Stimulated activated CD4-positive, alpha-beta T cell treated with anti-CD3 and anti-CD28 coated beads, Interleukin-1b, Interleukin-23, amount 100 ng/mL, for 24 hours (primary cell): ENCODE results near the gene HES2.
"Not testable (repeated sequence)": the region's sequence is repeated elsewhere in the genome, so short reads cannot be mapped to it uniquely, and the experiment has no call there.

ENCODE experiments used
- DNase-seq, 4 experiments: peaks; one replicate each; pipeline ENCODE4 v3.0.0-alpha.2; 2020; ENCODE audit warnings: low read depth in 4 of 4, low spot score in 1 of 4

HES2 gene

DNA sequence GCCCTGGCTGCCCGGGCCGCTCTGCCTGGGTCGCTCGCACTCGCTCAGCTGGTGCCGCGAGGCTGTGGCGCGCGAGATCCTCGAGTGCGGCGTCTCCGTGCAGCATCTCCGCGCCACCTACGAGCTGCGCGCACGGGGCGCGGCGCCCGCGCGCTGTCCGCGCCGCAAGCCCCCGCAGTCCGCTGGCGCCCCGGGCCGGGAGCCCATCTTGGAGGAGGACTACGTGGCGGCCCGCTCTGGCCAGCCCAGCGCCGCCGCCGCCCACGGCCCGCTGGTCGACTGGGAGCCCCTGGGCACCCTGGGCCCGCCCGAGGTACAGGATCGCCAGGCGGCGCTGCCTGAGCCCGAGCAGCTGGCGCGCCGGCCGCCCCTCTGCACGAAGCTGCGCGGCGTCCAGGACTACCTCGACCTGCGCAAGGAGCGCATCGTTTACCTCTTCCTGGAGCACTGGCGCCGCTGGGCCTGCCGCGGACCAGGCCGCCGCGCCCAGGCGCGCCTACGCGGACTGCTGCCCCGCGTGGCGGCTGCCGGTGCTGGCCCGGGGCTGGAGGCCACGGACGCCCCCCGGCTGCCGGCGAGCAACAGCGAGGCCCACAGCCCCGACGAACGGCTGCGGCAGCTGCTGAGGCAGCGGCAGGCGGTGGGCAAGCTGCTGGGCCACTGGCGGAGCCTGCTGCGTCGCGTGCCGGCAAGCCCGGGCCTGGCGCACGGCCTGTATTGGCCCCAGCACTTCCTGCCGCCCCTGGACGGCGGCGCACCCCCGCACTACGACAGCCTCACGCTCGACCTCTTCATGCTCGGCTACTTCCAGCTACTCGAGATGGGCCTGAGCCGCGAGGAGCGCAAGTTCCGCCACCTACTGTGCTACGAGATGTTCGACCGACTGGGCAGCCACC, 35.4 kb upstream of the HES2 start:
- DNase-seq = no peak

DNA sequence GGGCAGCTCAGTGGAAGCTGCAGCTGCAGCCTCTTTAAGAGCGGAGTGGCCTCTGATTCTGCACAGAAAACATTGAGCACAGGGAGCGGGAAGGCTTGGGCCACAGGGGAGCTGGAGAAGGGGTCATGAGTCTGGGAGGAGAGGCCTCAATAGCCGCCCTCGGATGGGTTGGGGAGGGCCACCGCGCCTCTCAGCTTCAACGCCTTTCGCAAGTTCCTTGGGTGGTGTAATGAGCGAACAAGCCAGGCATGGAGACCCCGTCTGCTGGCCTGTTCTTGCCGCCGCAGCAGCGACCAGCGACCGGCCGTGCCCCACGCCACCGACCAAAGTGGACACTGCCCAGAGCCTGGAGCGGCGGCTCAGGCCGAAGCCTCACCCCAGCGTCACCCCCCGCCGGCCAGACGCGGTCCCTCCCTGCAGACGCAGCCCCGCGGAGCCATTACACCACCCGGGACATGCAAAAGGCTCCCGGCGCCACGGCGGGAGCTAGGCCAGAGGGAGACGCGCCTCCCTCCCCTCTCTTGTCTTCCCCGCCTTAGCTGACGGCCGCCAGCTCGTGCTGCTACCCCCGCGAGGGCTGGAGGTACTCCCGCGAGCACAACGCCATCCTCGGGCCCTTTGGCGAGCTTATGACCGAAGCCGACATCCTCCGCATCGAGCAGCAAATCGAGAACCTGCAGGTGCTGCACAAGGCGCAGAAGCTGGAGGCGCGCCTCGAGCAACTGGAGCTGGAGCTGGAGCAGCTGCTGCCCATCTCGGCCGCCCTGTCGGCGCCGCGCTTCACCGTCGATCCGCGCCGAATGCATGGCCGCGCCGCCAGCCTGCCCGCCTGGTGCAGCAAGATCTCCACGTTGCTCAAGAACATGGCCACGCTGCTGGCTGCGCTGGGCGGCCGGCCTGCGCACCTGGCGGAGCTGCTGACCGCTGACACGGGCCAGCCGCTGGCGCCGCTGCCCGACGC, 34.5 kb upstream of the HES2 start:
- not testable (repeated sequence) for DNase-seq

DNA sequence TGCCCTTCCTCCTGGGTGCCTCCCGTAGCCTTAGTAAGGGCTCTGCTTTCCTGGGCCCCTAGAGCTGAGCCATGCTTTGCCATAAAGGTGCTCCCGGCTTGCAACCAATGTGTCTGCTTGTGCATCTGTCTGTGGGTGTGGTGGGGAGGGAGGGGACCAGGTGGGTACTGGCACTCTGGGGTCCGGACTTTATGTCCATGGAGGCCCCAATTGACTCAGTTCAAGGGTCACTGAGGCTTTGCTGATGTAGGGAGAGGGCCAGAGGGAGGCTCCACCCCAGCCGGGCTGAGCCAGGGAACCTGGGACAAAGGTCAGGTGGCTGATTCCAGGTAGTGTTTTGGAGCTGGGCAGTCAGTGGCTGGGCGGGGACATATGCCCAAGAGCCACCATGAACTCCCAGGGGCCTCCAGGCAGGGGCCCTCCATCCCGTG, 31.2 kb upstream of the HES2 start:
- no peak for DNase-seq

DNA sequence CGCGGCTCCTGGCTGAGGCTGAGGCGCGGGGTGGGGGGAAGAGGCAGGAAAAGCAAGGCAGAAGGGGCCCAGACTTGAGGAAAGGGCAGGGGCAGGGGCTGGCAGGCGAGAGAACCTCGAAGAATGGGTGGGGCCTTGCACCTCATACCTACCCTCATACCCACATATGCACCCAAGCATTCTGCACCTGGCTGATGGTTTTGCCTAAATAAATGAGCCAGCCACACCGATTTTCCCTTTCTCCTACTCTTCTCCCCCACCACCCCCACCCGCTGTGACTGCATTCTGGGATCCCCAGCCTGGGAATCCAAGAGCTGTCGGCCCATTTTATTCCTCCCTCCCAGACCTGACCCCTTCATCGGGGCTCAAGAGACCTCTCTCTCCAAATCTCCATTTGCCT, 30.8 kb upstream of the HES2 start:
- not testable (repeated sequence) for DNase-seq

DNA sequence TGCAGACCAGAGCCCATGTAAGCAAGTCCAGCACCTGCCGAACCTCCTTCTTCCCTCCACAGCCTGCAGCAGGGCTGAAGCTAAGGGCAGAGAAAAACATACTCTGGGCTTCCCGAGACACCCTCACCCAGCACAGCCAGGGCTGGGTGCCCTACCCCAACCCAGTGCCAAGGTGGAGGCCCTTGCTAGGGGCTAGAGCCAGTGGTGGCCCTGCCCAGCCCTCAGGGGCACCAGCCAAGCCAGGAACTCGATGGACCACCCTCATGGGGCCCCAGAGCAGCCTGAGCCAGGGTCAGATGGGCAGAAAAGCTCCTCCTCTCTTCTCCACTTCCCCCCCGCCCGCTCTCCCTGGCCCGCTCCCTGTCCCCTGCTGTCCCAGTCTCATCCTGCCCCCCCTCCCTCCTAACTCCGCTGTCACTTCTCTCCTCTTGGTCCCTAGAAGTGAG, 30.3 kb upstream of the HES2 start:
- no peak for DNase-seq

DNA sequence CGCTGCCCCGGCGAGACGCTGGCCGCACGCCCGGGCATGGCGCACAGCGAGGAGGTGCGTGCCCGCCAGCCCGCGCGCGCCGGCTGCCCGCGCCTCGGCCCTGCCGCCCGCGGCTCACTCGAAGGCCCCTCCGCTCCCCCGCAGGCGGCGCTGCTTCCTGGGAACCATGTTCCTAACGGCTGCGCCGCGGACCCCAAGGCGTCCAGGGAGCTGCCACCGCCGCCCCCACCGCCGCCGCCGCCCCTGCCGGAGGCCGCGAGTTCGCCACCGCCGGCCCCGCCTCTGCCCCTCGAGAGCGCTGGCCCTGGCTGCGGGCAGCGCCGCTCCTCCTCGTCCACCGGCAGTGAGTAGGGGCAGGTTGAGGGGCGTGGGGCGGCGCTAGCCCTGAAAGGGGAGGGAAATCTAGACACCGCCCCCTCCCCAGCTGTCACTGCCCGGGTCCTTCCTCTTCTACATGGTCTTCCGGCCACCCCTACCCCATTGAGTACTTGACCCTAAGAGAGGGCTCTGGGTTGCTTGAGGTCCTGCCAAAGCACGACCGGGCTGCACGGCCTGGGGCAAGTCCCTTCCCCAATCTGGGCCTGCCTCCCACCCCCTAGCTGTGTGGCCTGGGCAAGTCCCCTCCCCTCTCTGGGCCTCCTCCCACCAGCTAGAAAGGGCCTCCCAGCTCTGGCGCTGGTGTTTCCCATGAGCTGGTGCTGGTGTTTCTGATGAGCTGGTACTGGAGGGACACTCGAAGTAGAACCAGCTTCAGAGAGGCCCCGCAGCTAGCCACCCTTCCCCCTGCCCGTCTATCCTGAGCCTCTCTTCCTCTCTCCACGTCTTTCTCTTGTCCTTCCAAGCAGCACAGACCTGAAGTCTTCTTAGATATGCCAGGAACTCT, 29.3 kb upstream of the HES2 start:
- no peak for DNase-seq

DNA sequence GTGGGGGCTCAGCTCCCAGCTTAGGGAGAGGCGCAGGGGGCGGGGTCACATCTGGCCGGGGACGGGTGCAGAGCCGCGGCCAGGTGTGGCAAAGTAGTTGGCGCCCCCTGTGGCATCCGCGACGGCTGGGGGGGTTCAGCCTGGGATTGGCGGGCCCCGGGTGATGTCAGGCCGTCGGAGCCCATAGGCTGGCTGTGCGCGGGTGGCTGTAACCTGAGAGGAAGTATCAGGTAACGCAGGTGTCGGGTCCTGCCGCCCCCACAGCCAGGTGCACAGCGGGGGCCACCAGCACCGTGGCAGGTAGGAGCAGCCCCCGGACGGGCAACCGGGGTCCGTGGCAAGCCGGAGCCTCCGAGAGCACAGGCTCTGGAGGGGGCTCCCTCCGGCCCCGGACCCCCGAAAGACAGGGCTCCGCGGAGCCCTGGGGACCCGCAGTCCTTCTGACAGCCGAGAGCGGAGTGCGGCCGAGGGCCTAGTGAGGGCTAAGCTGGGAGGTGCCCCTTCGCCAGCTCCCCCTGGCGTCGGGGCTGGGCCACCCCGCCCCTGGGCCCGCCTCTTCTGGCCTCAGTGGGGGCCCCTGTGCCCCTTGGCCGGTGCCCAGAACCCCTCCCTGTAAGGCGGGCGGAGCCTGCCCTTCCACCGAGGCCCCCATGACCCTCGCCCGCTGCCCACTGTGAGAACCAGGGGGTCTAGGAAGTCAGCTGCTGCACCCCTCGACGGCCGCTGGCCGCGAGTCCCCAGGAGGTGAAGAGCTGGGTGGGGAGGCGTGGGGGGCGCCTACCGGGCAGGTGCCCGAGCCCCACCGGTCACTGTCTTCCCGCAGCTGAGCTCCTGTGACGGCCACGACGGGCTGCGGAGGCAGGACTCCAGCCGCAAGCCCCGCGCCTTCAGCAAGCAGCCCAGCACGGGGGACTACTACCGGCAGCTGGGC, 28.4 kb upstream of the HES2 start:
- DNase-seq = no peak

DNA sequence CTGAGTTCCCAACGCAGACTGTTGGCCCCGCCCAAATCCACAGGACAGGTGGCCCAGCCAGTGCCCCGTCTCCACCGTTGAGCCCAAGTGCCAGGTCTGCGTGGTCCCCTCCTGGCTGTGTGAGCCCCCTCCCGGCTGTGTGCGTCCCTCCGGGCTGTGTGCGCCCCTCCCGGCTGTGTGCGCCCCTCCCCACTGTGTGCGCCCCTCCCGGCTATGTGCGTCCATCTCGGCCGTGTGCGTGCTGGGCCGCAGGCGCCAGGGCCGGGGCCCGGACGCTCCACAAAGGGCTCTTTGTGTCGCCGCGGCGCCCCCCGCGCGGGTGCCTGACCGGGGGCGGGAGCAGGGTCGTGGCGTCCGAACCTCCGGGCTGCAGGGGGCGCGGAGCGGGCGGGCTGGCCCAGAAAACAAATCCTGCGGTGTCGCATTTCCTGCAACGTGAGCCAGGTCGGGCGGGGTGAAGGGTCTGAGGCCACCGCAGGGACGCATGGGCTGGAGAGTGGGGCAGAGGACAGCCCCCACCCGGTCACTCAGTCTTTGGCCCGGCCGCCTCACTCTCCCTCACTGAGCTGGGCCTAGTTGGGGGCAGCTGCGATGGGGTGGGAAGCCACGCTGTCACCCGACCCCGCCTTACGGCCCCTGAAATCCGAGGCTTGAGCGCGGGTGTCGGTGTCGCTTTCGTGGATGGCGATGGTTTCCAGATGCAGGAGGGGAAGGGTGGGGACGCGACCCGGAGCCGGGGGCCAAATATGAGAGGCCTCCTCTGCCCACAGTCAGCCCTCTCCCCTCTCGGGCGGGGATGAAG, 27.5 kb upstream of the HES2 start:
- DNase-seq = no peak

DNA sequence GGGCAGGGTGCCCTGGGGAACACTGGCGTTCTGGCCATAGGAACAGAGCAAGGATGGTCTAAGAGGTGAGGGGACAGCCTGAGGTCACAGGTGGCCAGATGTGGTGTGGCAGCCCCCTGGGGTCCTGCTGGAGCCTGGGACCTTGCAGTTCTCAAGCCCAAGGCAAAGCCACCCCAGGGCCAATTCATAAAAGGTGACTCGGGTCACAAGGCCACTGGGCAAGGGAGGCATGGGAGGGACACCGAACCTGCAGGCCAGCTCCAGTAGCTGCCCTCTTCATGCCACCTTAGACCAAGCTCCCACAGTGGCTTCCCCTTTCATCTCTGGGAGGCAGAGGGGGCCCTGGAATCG, 26.9 kb upstream of the HES2 start:
- no peak for DNase-seq

DNA sequence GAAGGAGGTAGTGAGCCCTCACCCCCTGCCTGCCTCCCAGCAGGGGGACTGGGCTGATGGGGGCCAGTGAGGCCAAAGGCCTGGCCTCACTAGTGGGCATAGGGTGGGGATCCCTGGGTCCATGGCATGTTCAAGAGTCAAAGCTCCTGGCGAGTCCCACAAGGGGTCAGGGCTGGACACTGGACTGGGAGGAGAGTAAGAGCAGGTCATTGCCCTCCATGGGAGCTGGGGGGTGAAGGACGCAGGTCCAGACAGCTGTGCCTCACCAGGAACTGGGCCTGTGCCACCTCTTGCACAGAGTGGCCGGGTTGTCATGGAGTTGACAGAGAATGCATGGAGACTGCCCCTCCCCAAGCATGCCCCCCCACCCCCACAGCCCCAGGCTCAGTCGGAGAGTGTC, 26.2 kb upstream of the HES2 start:
- not testable (repeated sequence) for DNase-seq

DNA sequence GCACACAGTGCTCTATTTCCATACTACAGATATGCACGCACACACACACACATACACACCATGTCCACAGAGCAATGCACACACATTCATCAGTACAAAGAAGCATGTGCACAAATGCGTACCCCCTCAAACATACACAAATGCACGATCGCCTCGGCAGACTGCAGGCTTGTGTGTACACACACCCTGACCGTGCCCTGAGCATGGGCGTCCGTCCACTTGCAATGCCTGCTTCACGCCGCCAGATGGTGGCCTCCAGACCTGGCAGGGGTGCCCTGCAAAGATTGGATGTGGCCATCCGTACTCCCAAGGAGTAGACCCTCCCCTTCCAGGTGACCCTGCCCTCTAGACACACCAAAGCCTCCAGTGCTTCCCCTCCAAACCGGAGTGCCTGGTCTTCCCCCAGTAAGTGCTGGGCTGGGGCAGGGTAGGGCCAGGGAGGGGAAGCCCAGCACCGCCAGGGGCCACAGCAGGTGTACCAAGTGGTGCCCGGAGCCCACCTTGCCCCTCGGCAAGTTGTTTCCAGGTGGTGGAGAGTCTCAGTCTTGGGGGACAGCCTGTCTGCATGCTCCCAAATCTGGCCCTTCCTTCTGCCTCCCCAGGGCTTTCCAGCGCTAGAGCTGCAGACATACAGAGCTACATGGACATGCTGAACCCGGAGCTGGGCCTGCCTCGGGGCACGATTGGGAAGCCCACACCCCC, 25.5 kb upstream of the HES2 start:
- DNase-seq = no peak

DNA sequence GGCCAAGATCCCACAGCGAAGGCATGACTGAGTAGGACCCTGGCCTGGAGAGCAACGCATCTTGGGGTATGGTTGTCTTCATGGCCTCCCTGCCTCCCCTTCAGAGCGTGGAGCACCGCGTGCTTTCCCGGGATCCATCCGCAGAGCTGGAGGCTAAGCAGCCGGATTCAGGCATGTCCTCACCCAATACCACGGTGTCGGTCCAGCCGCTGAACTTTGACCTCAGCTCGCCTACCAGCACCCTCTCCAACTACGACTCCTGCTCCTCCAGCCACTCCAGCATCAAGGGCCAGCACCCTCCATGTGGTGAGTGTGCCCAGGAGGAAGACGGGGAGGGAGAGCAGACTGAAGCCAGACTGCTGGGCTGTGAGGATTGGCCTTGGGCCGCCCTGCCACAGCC, 24.7 kb upstream of the HES2 start:
- no peak for DNase-seq

DNA sequence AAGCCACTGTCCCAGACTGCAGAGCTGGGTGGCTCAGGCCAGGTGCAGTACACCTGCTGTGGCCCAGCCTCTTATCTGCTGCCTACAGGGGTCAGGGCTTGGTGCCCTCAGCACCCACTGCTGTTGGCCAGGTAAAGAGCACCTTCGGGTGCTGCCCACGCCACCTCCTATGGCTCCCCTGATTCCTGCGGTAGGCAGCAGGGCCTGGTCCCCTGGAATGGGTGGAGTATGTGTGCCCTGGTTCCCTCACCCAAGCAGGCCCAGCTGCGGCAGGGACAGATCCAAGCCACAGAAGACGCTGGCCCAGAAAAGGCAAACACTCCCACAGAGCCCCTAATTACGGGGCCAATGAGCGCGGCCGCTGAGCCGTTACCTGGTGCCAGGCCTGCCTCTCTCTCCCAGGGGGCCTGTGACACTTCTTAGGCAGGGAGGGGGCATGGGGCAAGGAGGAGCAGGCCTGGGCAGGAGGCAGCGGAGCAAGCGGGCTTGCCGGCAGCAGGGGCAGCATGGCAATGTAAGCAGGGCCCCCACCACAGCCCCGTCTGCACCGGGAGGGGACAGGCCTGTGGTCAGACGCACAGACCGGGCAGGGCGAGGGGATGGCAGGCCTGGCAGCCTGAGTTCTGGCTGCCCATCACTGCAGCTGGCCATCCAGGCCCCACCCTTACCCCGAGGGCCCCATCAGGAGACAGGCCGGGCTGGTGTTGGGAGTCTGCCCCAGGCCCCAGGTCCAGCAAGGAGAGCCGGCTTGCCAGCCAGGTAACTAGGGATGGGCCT, 23.8 kb upstream of the HES2 start:
- no peak for DNase-seq

DNA sequence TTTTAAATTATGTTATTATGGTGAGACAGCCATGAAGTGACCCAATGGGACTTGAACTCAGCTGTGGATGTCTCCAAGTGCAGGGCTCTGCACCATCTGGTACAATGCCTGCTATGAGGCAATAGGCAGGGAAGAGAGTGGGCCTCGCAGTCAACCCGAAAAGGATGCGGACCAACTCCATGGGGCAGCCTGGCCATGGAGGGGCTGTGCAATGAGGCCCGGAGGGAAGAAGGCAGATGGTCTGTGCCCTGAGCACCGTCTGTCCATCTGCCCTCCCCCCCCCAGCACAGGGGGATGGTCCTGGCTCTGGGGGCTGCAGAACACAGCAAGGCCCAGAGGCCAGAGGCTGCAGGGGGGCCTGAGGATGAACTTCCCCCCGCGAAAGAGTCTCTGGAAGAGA, 21.9 kb upstream of the HES2 start:
- DNase-seq = no peak

DNA sequence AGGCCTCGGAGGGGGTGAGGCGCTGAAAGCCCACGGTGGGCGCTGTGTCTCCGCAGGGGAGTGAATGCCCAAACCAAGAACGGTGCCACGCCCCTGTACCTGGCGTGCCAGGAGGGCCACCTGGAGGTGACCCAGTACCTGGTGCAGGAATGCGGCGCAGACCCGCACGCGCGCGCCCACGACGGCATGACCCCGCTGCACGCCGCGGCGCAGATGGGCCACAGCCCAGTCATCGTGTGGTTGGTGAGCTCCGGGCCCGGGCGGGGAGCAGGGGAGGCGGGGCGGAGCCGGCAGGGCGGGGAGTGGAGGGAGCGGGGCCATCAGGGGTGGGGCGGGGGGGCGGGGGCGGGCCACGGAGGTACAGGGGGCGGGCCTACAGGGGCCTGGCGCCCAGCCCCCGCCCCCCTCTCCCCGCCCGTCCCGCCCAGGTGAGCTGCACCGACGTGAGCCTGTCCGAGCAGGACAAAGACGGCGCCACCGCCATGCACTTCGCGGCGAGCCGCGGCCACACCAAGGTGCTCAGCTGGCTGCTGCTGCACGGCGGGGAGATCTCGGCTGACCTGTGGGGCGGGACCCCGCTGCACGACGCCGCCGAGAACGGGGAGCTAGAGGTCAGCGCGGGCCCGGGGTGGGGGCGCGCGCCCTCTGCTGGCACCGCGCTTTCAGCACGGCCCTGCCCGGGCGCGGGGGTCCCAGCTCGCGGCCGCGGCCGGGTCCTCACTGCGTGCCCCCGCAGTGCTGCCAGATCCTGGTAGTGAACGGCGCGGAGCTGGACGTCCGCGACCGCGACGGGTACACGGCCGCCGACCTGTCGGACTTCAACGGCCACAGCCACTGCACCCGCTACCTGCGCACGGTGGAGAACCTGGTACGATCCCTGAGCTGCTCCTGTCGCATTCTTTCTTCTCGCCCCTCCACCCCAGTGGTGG, 20.7 kb upstream of the HES2 start:
- DNase-seq = peak in 3 of 4 experiments; percentile 45 to 62 (median 48)

DNA sequence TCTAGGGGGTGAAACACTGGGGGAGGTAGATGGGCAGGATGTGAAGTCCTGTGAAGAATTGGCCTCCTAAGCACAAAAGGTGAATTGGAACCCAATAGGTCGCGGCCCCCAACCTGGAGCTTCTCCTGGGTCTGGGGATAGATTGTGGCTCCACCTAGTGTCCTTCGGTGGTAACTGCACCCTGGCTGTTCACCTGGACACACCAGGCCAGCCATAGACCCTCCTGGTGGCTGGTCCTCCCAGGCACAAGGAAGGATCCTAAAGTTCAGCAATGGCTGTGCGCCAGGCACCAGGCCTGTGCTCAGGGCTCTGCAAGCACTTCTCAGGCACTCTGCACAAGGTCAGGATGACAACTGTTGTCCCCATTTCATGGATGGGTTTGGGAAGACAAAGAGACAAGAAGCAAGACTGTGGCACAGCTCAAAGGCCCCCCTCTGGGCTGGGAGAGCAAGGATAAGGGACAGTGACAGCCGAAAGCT, 18.4 kb upstream of the HES2 start:
- DNase-seq = peak; percentile 50 to 58 (median 54)
